WTC11 (cell line): ENCODE data around the gene CIBAR2. TPM values are rescaled to one million over a fixed set of nuclear protein-coding genes. Genes with fewer than 3 reads are reported as not detected.

Experiments
- ATAC-seq: fragments of 200-7000 bp; cut with Tn5 transposase; 2 replicates; pipeline ENCODE4 v1.10.0; 2021; ENCODE audit warnings: mild to moderate bottlenecking, moderate library complexity
- CTCF ChIA-PET: fragments of 300-600 bp; sonication (Branson Sonifier 250); formaldehyde crosslinking; loops from one replicate; lab custom pipeline; 2021; ENCODE audit warnings: antibody characterized with exemption; lab: Charles Lee
- POLR2A ChIA-PET: fragments of 350-600 bp; sonication (Branson Sonifier 250); formaldehyde crosslinking; loops from one replicate; lab custom pipeline; 2021; ENCODE audit warnings: antibody characterized with exemption; lab: Charles Lee
- DNase-seq: peaks from one replicate; pipeline ENCODE4 v3.0.0; 2021; ENCODE audit warnings: low spot score
- H3K27ac Mint-ChIP-seq: 2 replicates; pipeline ENCODE4 v1.8.0; 2021; ENCODE audit warnings: mixed read lengths
- H3K27me3 Mint-ChIP-seq: 2 replicates; pipeline ENCODE4 v1.8.0; 2021; ENCODE audit warnings: low read depth, mild to moderate bottlenecking, moderate library complexity, mixed read lengths
- H3K36me3 Mint-ChIP-seq: 2 replicates; pipeline ENCODE4 v1.8.0; 2021; ENCODE audit warnings: mixed read lengths
- H3K4me1 Mint-ChIP-seq: 2 replicates; pipeline ENCODE4 v1.8.0; 2022; ENCODE audit warnings: mixed read lengths
- H3K4me3 Mint-ChIP-seq: 2 replicates; pipeline ENCODE4 v1.8.0; 2021; ENCODE audit warnings: mild to moderate bottlenecking, moderate library complexity, mixed read lengths
- H3K9me3 Mint-ChIP-seq: 2 replicates; pipeline ENCODE4 v1.8.0; 2021; ENCODE audit warnings: mixed read lengths
- ATF1 ChIP-seq: sonication (generic); formaldehyde crosslinking; IDR thresholded peaks from 2 replicates; pipeline ENCODE4 v1.8.1; 2023; ENCODE audit warnings: mild to moderate bottlenecking, moderate library complexity, missing genetic modification reagents
- ETV6 ChIP-seq: sonication (generic); formaldehyde crosslinking; IDR thresholded peaks from 2 replicates; pipeline ENCODE4 v1.8.1; 2022; ENCODE audit warnings: mild to moderate bottlenecking, missing genetic modification reagents
- FOXK1 ChIP-seq: sonication (generic); formaldehyde crosslinking; IDR thresholded peaks from 2 replicates; pipeline ENCODE4 v1.8.0; 2022; ENCODE audit warnings: mild to moderate bottlenecking, moderate library complexity, missing genetic modification reagents
- GTF2I ChIP-seq: fragments of 250-450 bp; sonication (Bioruptor Pico); conservative IDR thresholded peaks from 2 replicates; pipeline ENCODE4 v1.4.0; 2021; ENCODE audit warnings: mild to moderate bottlenecking
- JUN ChIP-seq: sonication (generic); formaldehyde crosslinking; IDR thresholded peaks from 2 replicates; pipeline ENCODE4 v1.8.0; 2023; ENCODE audit warnings: mild to moderate bottlenecking, missing genetic modification reagents
- MYBL2 ChIP-seq: sonication (generic); formaldehyde crosslinking; IDR thresholded peaks from 2 replicates; pipeline ENCODE4 v1.8.1; 2023; ENCODE audit warnings: mild to moderate bottlenecking, moderate library complexity, missing genetic modification reagents
- NFE2L1 ChIP-seq: sonication (generic); formaldehyde crosslinking; IDR thresholded peaks from 2 replicates; pipeline ENCODE4 v1.8.1; 2023; ENCODE audit warnings: missing genetic modification reagents
- RELA ChIP-seq: sonication (generic); formaldehyde crosslinking; IDR thresholded peaks from 2 replicates; pipeline ENCODE4 v1.8.1; 2022; ENCODE audit warnings: missing genetic modification reagents, mild to moderate bottlenecking, borderline replicate concordance
- TCF7 ChIP-seq: sonication (generic); formaldehyde crosslinking; IDR thresholded peaks from 2 replicates; pipeline ENCODE4 v1.8.0; 2022; ENCODE audit warnings: mild to moderate bottlenecking, low read depth, missing genetic modification reagents, moderate library complexity
- TEAD1 ChIP-seq: sonication (generic); formaldehyde crosslinking; IDR thresholded peaks from 2 replicates; pipeline ENCODE4 v1.8.0; 2022; ENCODE audit warnings: mild to moderate bottlenecking, missing genetic modification reagents
- ZNF121 ChIP-seq: sonication (generic); formaldehyde crosslinking; IDR thresholded peaks from 2 replicates; pipeline ENCODE4 v1.8.0; 2023; ENCODE audit warnings: missing genetic modification reagents
- ZNF138 ChIP-seq: sonication (generic); formaldehyde crosslinking; conservative IDR thresholded peaks from 2 replicates; pipeline ENCODE4 v1.8.1; 2022; ENCODE audit warnings: mild to moderate bottlenecking, moderate library complexity, missing genetic modification reagents
- ZNF423 ChIP-seq: fragments of 250-450 bp; sonication (Bioruptor Pico); IDR thresholded peaks from 2 replicates; pipeline ENCODE4 v2.1.2; 2022; ENCODE audit warnings: mild to moderate bottlenecking, moderate library complexity
- total RNA-seq: library from RNA; stranded (reverse); gene quantifications from 3 replicates; pipeline ENCODE4 v1.2.3, GENCODE V29; 2021
- TF ChIP-seq, protein P1 (sequence below): sonication (generic); formaldehyde crosslinking; IDR thresholded peaks from 2 replicates; pipeline ENCODE4 v1.8.0; 2022; ENCODE audit warnings: mild to moderate bottlenecking, missing genetic modification reagents
- TF ChIP-seq, protein P2 (sequence below): fragments of 250-450 bp; sonication (Bioruptor Pico); IDR thresholded peaks from 2 replicates; pipeline ENCODE4 v1.8.0; 2021; ENCODE audit warnings: mild to moderate bottlenecking
- TF ChIP-seq, protein P3 (sequence below): sonication (generic); formaldehyde crosslinking; IDR thresholded peaks from 2 replicates; pipeline ENCODE4 v1.8.0; 2022; ENCODE audit warnings: missing genetic modification reagents
- TF ChIP-seq, protein P4 (sequence below): fragments of 250-450 bp; sonication (Bioruptor Pico); IDR thresholded peaks from 2 replicates; pipeline ENCODE4 v1.9.0; 2021; ENCODE audit warnings: mild to moderate bottlenecking, borderline replicate concordance

The CIBAR2 gene
- total RNA-seq, 1 experiment from 2014 or later: not detected

GRCh38 chr16:85127379-85127723, 15.1 kb upstream of the CIBAR2 start:
- ATAC-seq: no peak
- ChIA-PET CTCF (interaction anchor here (0.7 to 7.2 kb wide), 5 partner anchors 13 to 126 kb away, joined by 3 to 81 read pairs (median 7); no protein-coding TSS in a partner anchor), POLR2A (no interaction called here)
- no peak overlapping the region for H3K27ac Mint-ChIP-seq
- peaks cover 6% of the 10 kb centered on the region; the same call in 1 of the 2 replicates for H3K9me3 Mint-ChIP-seq
- peaks cover 35% of the 10 kb centered on the region for H3K4me1 Mint-ChIP-seq
- no peak overlapping the region; the same call in 1 of the 2 replicates for H3K4me3 Mint-ChIP-seq
- TF ChIP-seq NFE2L1 (CRISPR knock-in tag) (no peak), MYBL2 (CRISPR knock-in tag) (no peak), TEAD1 (CRISPR knock-in tag) (no peak), ZNF121 (CRISPR knock-in tag) (peak; percentile 26; the same call in 1 of the 2 replicates), ATF1 (CRISPR knock-in tag) (no peak), TCF7 (CRISPR knock-in tag) (no peak), ZNF138 (CRISPR knock-in tag) (no peak), ETV6 (no peak), GTF2I (CRISPR knock-in tag) (peak; percentile 96)
- TF ChIP-seq, protein P1, sequence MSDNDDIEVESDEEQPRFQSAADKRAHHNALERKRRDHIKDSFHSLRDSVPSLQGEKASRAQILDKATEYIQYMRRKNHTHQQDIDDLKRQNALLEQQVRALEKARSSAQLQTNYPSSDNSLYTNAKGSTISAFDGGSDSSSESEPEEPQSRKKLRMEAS: no peak
- TF ChIP-seq, protein P2, sequence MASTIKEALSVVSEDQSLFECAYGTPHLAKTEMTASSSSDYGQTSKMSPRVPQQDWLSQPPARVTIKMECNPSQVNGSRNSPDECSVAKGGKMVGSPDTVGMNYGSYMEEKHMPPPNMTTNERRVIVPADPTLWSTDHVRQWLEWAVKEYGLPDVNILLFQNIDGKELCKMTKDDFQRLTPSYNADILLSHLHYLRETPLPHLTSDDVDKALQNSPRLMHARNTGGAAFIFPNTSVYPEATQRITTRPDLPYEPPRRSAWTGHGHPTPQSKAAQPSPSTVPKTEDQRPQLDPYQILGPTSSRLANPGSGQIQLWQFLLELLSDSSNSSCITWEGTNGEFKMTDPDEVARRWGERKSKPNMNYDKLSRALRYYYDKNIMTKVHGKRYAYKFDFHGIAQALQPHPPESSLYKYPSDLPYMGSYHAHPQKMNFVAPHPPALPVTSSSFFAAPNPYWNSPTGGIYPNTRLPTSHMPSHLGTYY: no peak
- no peaks in the 10 kb centered on the region for H3K36me3 Mint-ChIP-seq
- no peak for DNase-seq
- no peaks in the 10 kb centered on the region; the same call in 1 of the 2 replicates for H3K27me3 Mint-ChIP-seq

GRCh38 chr16:85126705-85127378, 14.6 kb upstream of the CIBAR2 start:
- Mint-ChIP-seq H3K4me3 (peak overlapping the region; percentile 10; the same call in 1 of the 2 replicates), H3K36me3 (no peaks in the 10 kb centered on the region), H3K4me1 (peaks cover 35% of the 10 kb centered on the region), H3K9me3 (peaks cover 6% of the 10 kb centered on the region; the same call in 1 of the 2 replicates), H3K27ac (no peak overlapping the region), H3K27me3 (no peaks in the 10 kb centered on the region; the same call in 1 of the 2 replicates)
- ATAC-seq (peak; percentile 68), DNase-seq (peak; percentile 45)
- ChIA-PET CTCF (interaction anchor here (0.7 to 7.2 kb wide), 7 partner anchors 12 to 126 kb away, joined by 3 to 81 read pairs (median 7); no protein-coding TSS in a partner anchor), POLR2A (no interaction called here)
- TF ChIP-seq RELA (CRISPR knock-in tag) (no peak), FOXK1 (CRISPR knock-in tag) (no peak), ETV6 (no peak), JUN (no peak), ZNF423 (peak; percentile 86)
- TF ChIP-seq, protein P3, sequence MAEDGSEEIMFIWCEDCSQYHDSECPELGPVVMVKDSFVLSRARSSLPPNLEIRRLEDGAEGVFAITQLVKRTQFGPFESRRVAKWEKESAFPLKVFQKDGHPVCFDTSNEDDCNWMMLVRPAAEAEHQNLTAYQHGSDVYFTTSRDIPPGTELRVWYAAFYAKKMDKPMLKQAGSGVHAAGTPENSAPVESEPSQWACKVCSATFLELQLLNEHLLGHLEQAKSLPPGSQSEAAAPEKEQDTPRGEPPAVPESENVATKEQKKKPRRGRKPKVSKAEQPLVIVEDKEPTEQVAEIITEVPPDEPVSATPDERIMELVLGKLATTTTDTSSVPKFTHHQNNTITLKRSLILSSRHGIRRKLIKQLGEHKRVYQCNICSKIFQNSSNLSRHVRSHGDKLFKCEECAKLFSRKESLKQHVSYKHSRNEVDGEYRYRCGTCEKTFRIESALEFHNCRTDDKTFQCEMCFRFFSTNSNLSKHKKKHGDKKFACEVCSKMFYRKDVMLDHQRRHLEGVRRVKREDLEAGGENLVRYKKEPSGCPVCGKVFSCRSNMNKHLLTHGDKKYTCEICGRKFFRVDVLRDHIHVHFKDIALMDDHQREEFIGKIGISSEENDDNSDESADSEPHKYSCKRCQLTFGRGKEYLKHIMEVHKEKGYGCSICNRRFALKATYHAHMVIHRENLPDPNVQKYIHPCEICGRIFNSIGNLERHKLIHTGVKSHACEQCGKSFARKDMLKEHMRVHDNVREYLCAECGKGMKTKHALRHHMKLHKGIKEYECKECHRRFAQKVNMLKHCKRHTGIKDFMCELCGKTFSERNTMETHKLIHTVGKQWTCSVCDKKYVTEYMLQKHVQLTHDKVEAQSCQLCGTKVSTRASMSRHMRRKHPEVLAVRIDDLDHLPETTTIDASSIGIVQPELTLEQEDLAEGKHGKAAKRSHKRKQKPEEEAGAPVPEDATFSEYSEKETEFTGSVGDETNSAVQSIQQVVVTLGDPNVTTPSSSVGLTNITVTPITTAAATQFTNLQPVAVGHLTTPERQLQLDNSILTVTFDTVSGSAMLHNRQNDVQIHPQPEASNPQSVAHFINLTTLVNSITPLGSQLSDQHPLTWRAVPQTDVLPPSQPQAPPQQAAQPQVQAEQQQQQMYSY (CRISPR knock-in tag): no peak
- TF ChIP-seq, protein P4, sequence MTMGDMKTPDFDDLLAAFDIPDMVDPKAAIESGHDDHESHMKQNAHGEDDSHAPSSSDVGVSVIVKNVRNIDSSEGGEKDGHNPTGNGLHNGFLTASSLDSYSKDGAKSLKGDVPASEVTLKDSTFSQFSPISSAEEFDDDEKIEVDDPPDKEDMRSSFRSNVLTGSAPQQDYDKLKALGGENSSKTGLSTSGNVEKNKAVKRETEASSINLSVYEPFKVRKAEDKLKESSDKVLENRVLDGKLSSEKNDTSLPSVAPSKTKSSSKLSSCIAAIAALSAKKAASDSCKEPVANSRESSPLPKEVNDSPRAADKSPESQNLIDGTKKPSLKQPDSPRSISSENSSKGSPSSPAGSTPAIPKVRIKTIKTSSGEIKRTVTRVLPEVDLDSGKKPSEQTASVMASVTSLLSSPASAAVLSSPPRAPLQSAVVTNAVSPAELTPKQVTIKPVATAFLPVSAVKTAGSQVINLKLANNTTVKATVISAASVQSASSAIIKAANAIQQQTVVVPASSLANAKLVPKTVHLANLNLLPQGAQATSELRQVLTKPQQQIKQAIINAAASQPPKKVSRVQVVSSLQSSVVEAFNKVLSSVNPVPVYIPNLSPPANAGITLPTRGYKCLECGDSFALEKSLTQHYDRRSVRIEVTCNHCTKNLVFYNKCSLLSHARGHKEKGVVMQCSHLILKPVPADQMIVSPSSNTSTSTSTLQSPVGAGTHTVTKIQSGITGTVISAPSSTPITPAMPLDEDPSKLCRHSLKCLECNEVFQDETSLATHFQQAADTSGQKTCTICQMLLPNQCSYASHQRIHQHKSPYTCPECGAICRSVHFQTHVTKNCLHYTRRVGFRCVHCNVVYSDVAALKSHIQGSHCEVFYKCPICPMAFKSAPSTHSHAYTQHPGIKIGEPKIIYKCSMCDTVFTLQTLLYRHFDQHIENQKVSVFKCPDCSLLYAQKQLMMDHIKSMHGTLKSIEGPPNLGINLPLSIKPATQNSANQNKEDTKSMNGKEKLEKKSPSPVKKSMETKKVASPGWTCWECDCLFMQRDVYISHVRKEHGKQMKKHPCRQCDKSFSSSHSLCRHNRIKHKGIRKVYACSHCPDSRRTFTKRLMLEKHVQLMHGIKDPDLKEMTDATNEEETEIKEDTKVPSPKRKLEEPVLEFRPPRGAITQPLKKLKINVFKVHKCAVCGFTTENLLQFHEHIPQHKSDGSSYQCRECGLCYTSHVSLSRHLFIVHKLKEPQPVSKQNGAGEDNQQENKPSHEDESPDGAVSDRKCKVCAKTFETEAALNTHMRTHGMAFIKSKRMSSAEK: no peak
